IMR-90 (cell line): Measurements from ENCODE around the gene PLSCR2. TPM values are rescaled to one million over a fixed set of nuclear protein-coding genes. Genes with fewer than 3 reads are reported as not detected.

Experiments
- ATAC-seq: fragments of 200-7000 bp; cut with Tn5 transposase; 2 replicates; pipeline ENCODE4 v1.9.1; 2020; ENCODE audit warnings: low read depth, mild to moderate bottlenecking, moderate library complexity
- BruUV-seq: library from RNA; stranded (reverse); fragments of 400-500 nt; replicated peaks from 2 replicates; lab custom pipeline; 2021; lab: Mats Ljungman, UMichigan
- CTCF ChIA-PET: fragments of 300-600 bp; formaldehyde crosslinking; extraction: SDS; loops from one replicate; lab custom pipeline; 2021; ENCODE audit warnings: antibody characterized with exemption; lab: Yijun Ruan, JAX
- POLR2A ChIA-PET: fragments of 300-600 bp; sonication (Branson Sonifier 250); formaldehyde crosslinking; loops from one replicate; lab custom pipeline; 2022; ENCODE audit warnings: antibody characterized with exemption; ENCODE audit not compliant: unreplicated experiment; lab: Charles Lee
- DNase-seq: peaks from one replicate; pipeline ENCODE4 v3.0.0; 2013
- H2AFZ ChIP-seq: replicated peaks from 2 replicates; pipeline ENCODE3; 2013; ENCODE audit warnings: low read length, mild to moderate bottlenecking; ENCODE audit not compliant: poor library complexity
- H2AK5ac ChIP-seq: 2 replicates; pipeline ENCODE4 v1.6.1; 2013; ENCODE audit warnings: low read depth, low read length, inconsistent platforms
- H2AK9ac ChIP-seq: replicated peaks from 2 replicates; pipeline ENCODE3; 2013; ENCODE audit warnings: mild to moderate bottlenecking, low read depth, low read length, moderate library complexity; ENCODE audit not compliant: poor library complexity
- H2BK120ac ChIP-seq: 2 replicates; pipeline ENCODE4 v1.6.1; 2013; ENCODE audit warnings: low read depth, low read length, inconsistent platforms
- H2BK15ac ChIP-seq: 3 replicates; pipeline ENCODE4 v1.6.1; 2013; ENCODE audit warnings: low read depth, low read length, inconsistent platforms
- H2BK20ac ChIP-seq: 2 replicates; pipeline ENCODE4 v1.6.1; 2013; ENCODE audit warnings: low read depth, mild to moderate bottlenecking, inconsistent platforms, low read length, moderate library complexity
- H2BK5ac ChIP-seq: 2 replicates; pipeline ENCODE4 v1.6.1; 2013; ENCODE audit warnings: mild to moderate bottlenecking, low read depth, low read length, inconsistent platforms; ENCODE audit not compliant: poor library complexity, severe bottlenecking
- H3K14ac ChIP-seq: replicated peaks from 2 replicates; pipeline ENCODE4 v1.6.1; 2013; ENCODE audit warnings: low read depth, low read length, inconsistent platforms
- H3K18ac ChIP-seq: 2 replicates; pipeline ENCODE4 v1.6.1; 2013; ENCODE audit warnings: low read depth, low read length, control low read depth
- H3K23ac ChIP-seq: 2 replicates; pipeline ENCODE4 v1.6.1; 2013; ENCODE audit warnings: low read depth, low read length, inconsistent platforms
- H3K27ac ChIP-seq: 2 replicates; pipeline ENCODE4 v1.5.1; 2013; ENCODE audit warnings: mild to moderate bottlenecking, control low read depth, low read length; ENCODE audit not compliant: insufficient read depth
- H3K27me3 ChIP-seq: 2 replicates; pipeline ENCODE4 v1.6.1; 2013; ENCODE audit warnings: low read length; ENCODE audit not compliant: control insufficient read depth, insufficient read depth
- H3K36me3 ChIP-seq: 2 replicates; pipeline ENCODE4 v1.6.1; 2013; ENCODE audit warnings: low read length, mixed read lengths; ENCODE audit not compliant: control insufficient read depth, insufficient read depth
- H3K4ac ChIP-seq: 2 replicates; pipeline ENCODE4 v1.6.1; 2013; ENCODE audit warnings: low read depth, low read length, inconsistent platforms
- H3K4me1 ChIP-seq: 2 replicates; pipeline ENCODE4 v1.6.1; 2013; ENCODE audit warnings: low read length, mixed read lengths; ENCODE audit not compliant: control insufficient read depth, insufficient read depth
- H3K4me2 ChIP-seq: 2 replicates; pipeline ENCODE4 v1.6.1; 2013; ENCODE audit warnings: low read depth, mild to moderate bottlenecking, control low read depth, low read length, moderate library complexity
- H3K4me3 ChIP-seq: 2 replicates; pipeline ENCODE4 v1.5.1; 2013; ENCODE audit warnings: low read depth, mild to moderate bottlenecking, control low read depth, low read length, moderate library complexity; ENCODE audit not compliant: insufficient read depth
- H3K56ac ChIP-seq: 2 replicates; pipeline ENCODE4 v1.6.1; 2013; ENCODE audit warnings: low read length, inconsistent platforms; ENCODE audit not compliant: insufficient read depth; ENCODE audit errors: extremely low read depth
- H3K79me1 ChIP-seq, 2 experiments: 2 replicates each; pipeline ENCODE4 v1.6.1; 2013; ENCODE audit warnings: low read length in 2 of 2, inconsistent platforms in 1 of 2, low read depth in 1 of 2
- H3K9ac ChIP-seq: 2 replicates; pipeline ENCODE4 v1.6.1; 2013; ENCODE audit warnings: low read depth, low read length, control low read depth
- H3K9me1 ChIP-seq: 2 replicates; pipeline ENCODE4 v1.6.1; 2013; ENCODE audit warnings: low read length, inconsistent platforms; ENCODE audit not compliant: insufficient read depth
- H3K9me3 ChIP-seq: 2 replicates; pipeline ENCODE4 v1.6.1; 2013; ENCODE audit warnings: low read length; ENCODE audit not compliant: control insufficient read depth, insufficient read depth
- H4K20me1 ChIP-seq: 2 replicates; pipeline ENCODE4 v1.6.1; 2013; ENCODE audit warnings: low read length, inconsistent platforms; ENCODE audit not compliant: insufficient read depth
- H4K5ac ChIP-seq: 2 replicates; pipeline ENCODE4 v1.6.1; 2013; ENCODE audit warnings: mild to moderate bottlenecking, low read depth, low read length, control low read depth
- H4K8ac ChIP-seq, 2 experiments: 2 replicates each; pipeline ENCODE4 v1.6.1; 2013; ENCODE audit warnings: low read depth in 2 of 2, low read length in 2 of 2, control low read depth in 1 of 2, inconsistent platforms in 1 of 2
- H4K91ac ChIP-seq: 2 replicates; pipeline ENCODE4 v1.6.1; 2013; ENCODE audit warnings: low read depth, low read length, inconsistent platforms; ENCODE audit not compliant: insufficient read depth
- BHLHE40 ChIP-seq: fragments of 150-350 bp; IDR thresholded peaks from 2 replicates; pipeline ENCODE4 v1.6.1; 2016; ENCODE audit warnings: mild to moderate bottlenecking, low read depth, low read length
- CEBPB ChIP-seq: IDR thresholded peaks from 2 replicates; pipeline ENCODE4 v1.6.1; 2012; ENCODE audit warnings: low read depth, low read length, improper control_type of control experiment
- CHD1 ChIP-seq: IDR thresholded peaks from 2 replicates; pipeline ENCODE4 v1.6.1; 2012; ENCODE audit warnings: low read depth, low read length, improper control_type of control experiment
- CTCF ChIP-seq: conservative IDR thresholded peaks from 2 replicates; pipeline ENCODE4 v1.5.1; 2012; ENCODE audit warnings: mild to moderate bottlenecking, low read depth, low read length, improper control_type of control experiment
- ELK1 ChIP-seq: fragments of 150-350 bp; IDR thresholded peaks from 2 replicates; pipeline ENCODE4 v1.6.1; 2016; ENCODE audit warnings: low read depth, mild to moderate bottlenecking, low read length, moderate library complexity, borderline replicate concordance
- FOS ChIP-seq: fragments of 150-350 bp; IDR thresholded peaks from 2 replicates; pipeline ENCODE4 v1.6.1; 2016; ENCODE audit warnings: low read depth, low read length
- MAFK ChIP-seq: IDR thresholded peaks from 2 replicates; pipeline ENCODE4 v1.6.1; 2012; ENCODE audit warnings: low read depth, low read length, improper control_type of control experiment
- MAZ ChIP-seq: IDR thresholded peaks from 2 replicates; pipeline ENCODE4 v1.6.1; 2012; ENCODE audit warnings: low read depth, mild to moderate bottlenecking, low read length, improper control_type of control experiment, moderate library complexity, borderline replicate concordance
- MXI1 ChIP-seq: IDR thresholded peaks from 2 replicates; pipeline ENCODE4 v1.6.1; 2012; ENCODE audit warnings: low read depth, mild to moderate bottlenecking, low read length, moderate library complexity, borderline replicate concordance
- NFE2L2 ChIP-seq: fragments of 150-350 bp; IDR thresholded peaks from 2 replicates; pipeline ENCODE4 v1.6.1; 2016; ENCODE audit warnings: low read depth, mild to moderate bottlenecking, low read length
- POLR2A ChIP-seq: IDR thresholded peaks from 2 replicates; pipeline ENCODE4 v1.6.1; 2012; ENCODE audit warnings: mild to moderate bottlenecking, low read depth, low read length
- RAD21 ChIP-seq: IDR thresholded peaks from 2 replicates; pipeline ENCODE4 v1.6.1; 2012; ENCODE audit warnings: low read length, improper control_type of control experiment
- RCOR1 ChIP-seq: IDR thresholded peaks from 2 replicates; pipeline ENCODE4 v1.6.1; 2012; ENCODE audit warnings: mild to moderate bottlenecking, low read length, improper control_type of control experiment; ENCODE audit not compliant: insufficient replicate concordance
- RFX5 ChIP-seq: IDR thresholded peaks from 2 replicates; pipeline ENCODE4 v1.8.0; 2012; ENCODE audit warnings: low read depth, mild to moderate bottlenecking, low read length, moderate library complexity
- SMC3 ChIP-seq: fragments of 150-350 bp; IDR thresholded peaks from 2 replicates; pipeline ENCODE4 v1.6.1; 2016; ENCODE audit warnings: low read depth, mild to moderate bottlenecking, antibody characterized with exemption, low read length, moderate library complexity
- USF2 ChIP-seq: fragments of 150-350 bp; IDR thresholded peaks from 2 replicates; pipeline ENCODE4 v1.6.1; 2017; ENCODE audit warnings: mild to moderate bottlenecking, antibody characterized with exemption, low read length, low read depth
- WGBS, 2 experiments: methylation state at CpG; one replicate each; pipeline versions ENCODE4 v1.1.5 to v1.1.7; 2013; ENCODE audit warnings: missing lambda C conversion rate in 2 of 2; ENCODE audit not compliant: insufficient read length in 1 of 2; ENCODE audit errors: extremely low coverage in 2 of 2; 5-methylcytosine and 5-hydroxymethylcytosine counted together
- dilution Hi-C: fragments of 300-500 bp; cut with HindIII; formaldehyde crosslinking; loops from one replicate; pipeline ENCODE4 v1.14.3; 2018; ENCODE audit warnings: low sequenced_read_pairs; ENCODE audit not compliant: unreplicated experiment
- in situ Hi-C: fragments of 300-500 bp; cut with MboI; formaldehyde crosslinking; loops from 3 replicates; pipeline ENCODE4 v1.14.3; 2019; ENCODE audit warnings: low sequenced_read_pairs, inconsistent platforms, mixed read lengths
- intact Hi-C: fragments of 100-400 bp; cut with micrococcal nuclease; formaldehyde crosslinking; loops from 2 replicates; pipeline ENCODE4 v1.10.0; 2022
- polyA plus RNA-seq, 3 experiments: library from polyadenylated mRNA; depleted of rRNA; stranded (reverse); fragments of >200 nt; gene quantifications; 2 replicates each; pipeline ENCODE4 v1.2.3, GENCODE V29; 2012; ENCODE audit warnings: low replicate concordance in 1 of 3
- total RNA-seq: library from RNA; depleted of rRNA; stranded (reverse); fragments of >200 nt; gene quantifications from 2 replicates; pipeline ENCODE4 v1.2.3, GENCODE V29; 2012

The PLSCR2 gene
- total and polyA plus RNA-seq, 2 of the 4 experiments (the other 2 are of a cell fraction) = not detected

GRCh38 chr3:146468234-146468633 is 1.1 kb downstream of the PLSCR2 start:
- no peaks in the 10 kb centered on the region for H3K9me3 ChIP-seq
- POLR2A ChIA-PET = no interaction called here
- no peaks in the 10 kb centered on the region for H3K36me3 ChIP-seq
- no peaks in the 10 kb centered on the region for H3K79me1 ChIP-seq
- no peak overlapping the region; the same call in 1 of the 2 replicates for H3K27ac ChIP-seq
- H3K18ac ChIP-seq = no peak overlapping the region
- DNase-seq (peak; percentile 10), ATAC-seq (no peak; the same call in none of the 2 replicates)
- H3K4me1 ChIP-seq = peaks cover 4% of the 10 kb centered on the region
- no peak overlapping the region for H4K5ac ChIP-seq
- no peak overlapping the region for H3K23ac ChIP-seq
- no peak overlapping the region for H2BK120ac ChIP-seq
- no peak overlapping the region for H2AFZ ChIP-seq
- H2BK15ac ChIP-seq = no peak overlapping the region
- no peak overlapping the region for H2BK20ac ChIP-seq
- H3K56ac ChIP-seq = no peak overlapping the region
- no peak overlapping the region for H3K4ac ChIP-seq
- no peak overlapping the region for H2BK5ac ChIP-seq
- CTCF ChIA-PET = interaction anchor here (0.7 kb wide), 1 partner anchor 509 kb away, joined by 3 read pairs; no protein-coding TSS in a partner anchor
- TF ChIP-seq RFX5 (no peak), MAZ (no peak), MAFK (no peak), POLR2A (no peak), BHLHE40 (no peak), ELK1 (no peak), SMC3 (no peak), NFE2L2 (no peak), RAD21 (no peak), CHD1 (no peak), CEBPB (no peak), CTCF (no peak), MXI1 (no peak), RCOR1 (no peak), FOS (no peak), USF2 (no peak)
- H4K91ac ChIP-seq = no peak overlapping the region
- dilution Hi-C loops = no loop called here
- H2AK9ac ChIP-seq = no peak overlapping the region
- BruUV-seq = no TSS peak
- no peak overlapping the region for H3K4me3 ChIP-seq
- no peak overlapping the region for H3K9ac ChIP-seq
- no peak overlapping the region for H2AK5ac ChIP-seq
- no peaks in the 10 kb centered on the region for H3K9me1 ChIP-seq
- H4K8ac ChIP-seq = no peak overlapping the region
- H3K4me2 ChIP-seq = peak overlapping the region; percentile 37; the same call in 1 of the 2 replicates
- intact Hi-C loops = no loop called here
- no CpG with 5 or more reads among the region's 4 CpGs for WGBS, 2 experiments
- in situ Hi-C loops = no loop called here
- H3K27me3 ChIP-seq = no peaks in the 10 kb centered on the region
- H4K20me1 ChIP-seq = no peaks in the 10 kb centered on the region
- H3K14ac ChIP-seq = no peak overlapping the region
